NT2/D1 (cell line): Measurements from ENCODE around the gene VTN.

Source experiments
- SUZ12 ChIP-seq: IDR thresholded peaks from 2 replicates; pipeline ENCODE4 v1.6.1; 2011; ENCODE audit not compliant: insufficient read length, insufficient read depth; ENCODE audit errors: extremely low read depth
- YY1 ChIP-seq: IDR thresholded peaks from 2 replicates; pipeline ENCODE4 v1.6.1; 2011; ENCODE audit not compliant: insufficient read length, insufficient read depth

- TF ChIP-seq SUZ12 (no peak), YY1 (no peak)
These were observed 22.7 kb downstream of the VTN start for GRCh38 chr17:28347261-28347891.
